SH-SY5Y (cell line): Measurements from ENCODE around the gene ATRN.

Experiments used
- GATA2 ChIP-seq: IDR thresholded peaks from 2 replicates; pipeline ENCODE4 v1.6.1; 2011; ENCODE audit warnings: mild to moderate bottlenecking, low read depth, low read length
- GATA3 ChIP-seq: IDR thresholded peaks from 2 replicates; pipeline ENCODE4 v1.6.1; 2011; ENCODE audit warnings: low read depth, mild to moderate bottlenecking, low read length, moderate library complexity

GRCh38 chr20:3611901-3612300 lies 141.1 kb downstream of the ATRN start:
- TF ChIP-seq GATA2 (no peak), GATA3 (no peak)
